AG04450 (cell line): ENCODE data around the gene ZNF687. TPM values are rescaled to one million over a fixed set of nuclear protein-coding genes. Genes with fewer than 3 reads are reported as not detected.

Experiments used
- CTCF ChIA-PET: fragments of 300-600, 350-600 bp; formaldehyde crosslinking; extraction: SDS; loops from one replicate; lab custom pipeline; 2022; ENCODE audit warnings: antibody characterized with exemption, inconsistent platforms; lab: Charles Lee
- POLR2A ChIA-PET: fragments of 350-600 bp; formaldehyde crosslinking; extraction: SDS; loops from one replicate; lab custom pipeline; 2021; ENCODE audit warnings: antibody characterized with exemption, inconsistent platforms; lab: Yijun Ruan, JAX
- DNase-seq: peaks from one replicate; pipeline ENCODE4 v3.0.0-alpha.2; 2011; ENCODE audit warnings: low read depth, low spot score
- H3K27ac ChIP-seq: one replicate; pipeline ENCODE4 v1.5.1; 2012; ENCODE audit warnings: low read depth, low read length, control low read depth
- H3K27me3 ChIP-seq: one replicate; pipeline ENCODE4 v1.6.0; 2012; ENCODE audit warnings: low read length; ENCODE audit not compliant: control insufficient read depth, insufficient read depth
- H3K4me3 ChIP-seq: 2 replicates; pipeline ENCODE4 v1.5.1; 2011; ENCODE audit warnings: mild to moderate bottlenecking, low read depth, low read length, control low read depth
- H3K9me3 ChIP-seq: 2 replicates; pipeline ENCODE4 v1.5.1; 2012; ENCODE audit warnings: low read length; ENCODE audit not compliant: control insufficient read depth, insufficient read depth
- polyA plus RNA-seq: library from polyadenylated mRNA; depleted of rRNA; stranded (reverse); fragments of >200 nt; gene quantifications from 2 replicates; pipeline ENCODE4 v1.2.3, GENCODE V29; 2011
- TF ChIP-seq, protein P1 (sequence below): IDR thresholded peaks from 2 replicates; pipeline ENCODE4 v1.5.1; 2011; ENCODE audit warnings: low read depth, low read length, control low read depth, inconsistent platforms

Gene ZNF687
- polyA plus RNA-seq, 1 experiment = 10.5 TPM

DNA sequence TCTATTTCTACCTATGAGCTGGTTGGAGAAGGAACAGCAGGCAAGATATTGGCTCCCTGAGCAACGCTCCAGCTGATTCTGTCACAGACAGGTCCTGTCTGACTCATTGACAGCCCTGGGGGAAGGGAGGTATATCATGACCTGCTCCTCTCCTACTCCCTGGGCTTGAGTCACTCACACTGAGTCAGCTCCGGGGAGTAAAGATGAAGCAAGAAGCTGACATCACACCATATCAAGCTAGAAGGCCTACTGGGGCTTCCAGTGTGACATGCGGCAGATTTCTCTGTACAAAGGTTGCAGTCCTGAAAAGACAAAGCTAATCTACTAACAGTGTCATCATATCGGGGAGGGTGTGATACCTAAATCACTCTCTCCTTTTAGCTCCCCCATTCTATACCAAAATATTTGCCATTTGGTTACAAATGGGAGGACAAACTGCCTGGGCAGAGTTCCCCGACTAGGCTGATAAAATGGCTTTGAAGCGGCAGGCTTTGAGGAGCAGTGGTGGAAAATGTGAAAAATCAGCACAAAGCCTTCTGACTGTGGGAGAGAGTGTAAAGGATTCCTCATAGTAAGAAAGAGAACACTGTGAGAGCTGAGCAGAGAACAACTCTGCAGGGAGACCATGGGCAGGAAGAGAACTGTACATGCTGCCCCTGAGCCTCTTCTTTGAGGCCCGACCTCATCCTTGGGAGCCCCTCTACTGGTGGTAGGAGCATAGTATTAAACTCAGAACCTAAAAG lies 29.7 kb downstream of the ZNF687 start:
- ChIA-PET POLR2A (interaction anchor here (0.7 to 3.0 kb wide), 9 partner anchors 11 to 253 kb away, joined by 3 to 45 read pairs (median 4); partner anchors contain the start of genes PI4KB, PSMB4, SELENBP1 and ZNF687), CTCF (interaction anchor here (0.7 to 16.2 kb wide), 3 partner anchors 11 to 60 kb away, joined by 3 to 427 read pairs (median 68); no protein-coding TSS in a partner anchor)
- Histone ChIP-seq H3K27me3 (no peaks in the 10 kb centered on the region), H3K4me3 (no peak overlapping the region), H3K27ac (peak overlapping the region; percentile 99), H3K9me3 (no peaks in the 10 kb centered on the region)
- peak; percentile 97 for DNase-seq
- TF ChIP-seq, protein P1, sequence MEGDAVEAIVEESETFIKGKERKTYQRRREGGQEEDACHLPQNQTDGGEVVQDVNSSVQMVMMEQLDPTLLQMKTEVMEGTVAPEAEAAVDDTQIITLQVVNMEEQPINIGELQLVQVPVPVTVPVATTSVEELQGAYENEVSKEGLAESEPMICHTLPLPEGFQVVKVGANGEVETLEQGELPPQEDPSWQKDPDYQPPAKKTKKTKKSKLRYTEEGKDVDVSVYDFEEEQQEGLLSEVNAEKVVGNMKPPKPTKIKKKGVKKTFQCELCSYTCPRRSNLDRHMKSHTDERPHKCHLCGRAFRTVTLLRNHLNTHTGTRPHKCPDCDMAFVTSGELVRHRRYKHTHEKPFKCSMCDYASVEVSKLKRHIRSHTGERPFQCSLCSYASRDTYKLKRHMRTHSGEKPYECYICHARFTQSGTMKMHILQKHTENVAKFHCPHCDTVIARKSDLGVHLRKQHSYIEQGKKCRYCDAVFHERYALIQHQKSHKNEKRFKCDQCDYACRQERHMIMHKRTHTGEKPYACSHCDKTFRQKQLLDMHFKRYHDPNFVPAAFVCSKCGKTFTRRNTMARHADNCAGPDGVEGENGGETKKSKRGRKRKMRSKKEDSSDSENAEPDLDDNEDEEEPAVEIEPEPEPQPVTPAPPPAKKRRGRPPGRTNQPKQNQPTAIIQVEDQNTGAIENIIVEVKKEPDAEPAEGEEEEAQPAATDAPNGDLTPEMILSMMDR = no peak

DNA sequence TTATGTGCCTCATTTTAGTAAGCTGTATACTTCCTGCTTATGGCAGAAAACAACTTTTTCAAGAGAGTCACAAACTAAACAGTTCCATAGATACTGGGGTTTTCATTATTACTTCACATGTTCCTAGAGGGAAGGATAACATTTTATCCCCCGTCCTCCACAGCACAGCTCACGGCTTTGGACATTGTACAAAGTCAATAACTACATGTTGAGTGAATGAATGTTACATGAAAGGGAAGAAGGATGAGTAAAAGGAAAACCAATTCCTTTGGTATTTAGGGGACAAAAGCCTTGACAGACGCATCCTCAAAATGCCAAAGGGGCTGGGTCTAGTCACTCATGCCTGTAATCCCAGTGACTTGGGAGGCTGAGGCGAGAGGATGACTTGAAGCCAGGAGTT lies 30.3 kb downstream of the ZNF687 start:
- POLR2A ChIA-PET = interaction anchor here (1.2 to 2.9 kb wide), 5 partner anchors 11 to 254 kb away, joined by 3 to 13 read pairs (median 5); partner anchors contain the start of genes PSMB4 and ZNF687
- no peak overlapping the region for H3K4me3 ChIP-seq
- CTCF ChIA-PET = interaction anchor here (0.9 to 16.2 kb wide), 3 partner anchors 11 to 27 kb away, joined by 3 to 427 read pairs (median 68); no protein-coding TSS in a partner anchor
- peak overlapping the region; percentile 99 for H3K27ac ChIP-seq
- no peak for DNase-seq
- TF ChIP-seq, protein P1 = no peak
- H3K9me3 ChIP-seq = no peaks in the 10 kb centered on the region
- H3K27me3 ChIP-seq = no peaks in the 10 kb centered on the region

DNA sequence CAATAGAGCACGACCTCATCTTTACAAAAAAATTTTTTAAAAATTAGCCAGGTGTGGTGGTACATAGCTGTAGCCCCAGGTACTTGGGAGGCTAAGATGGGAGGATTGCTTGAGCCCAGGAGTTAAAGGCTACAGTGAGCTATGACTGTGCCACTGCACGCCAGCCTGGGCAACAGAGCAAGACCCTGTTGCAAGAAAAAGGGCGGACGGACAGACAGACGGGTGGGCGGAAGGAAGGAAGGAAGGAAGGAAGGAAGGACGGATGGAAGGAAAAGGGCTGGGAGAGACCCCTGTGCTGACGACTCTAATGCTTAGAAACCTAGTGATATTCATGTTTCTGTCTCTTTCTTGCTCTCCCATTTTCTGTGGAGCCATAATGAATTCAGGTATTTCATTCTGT lies 30.7 kb downstream of the ZNF687 start:
- Histone ChIP-seq H3K27ac (peak overlapping the region; percentile 99), H3K9me3 (no peaks in the 10 kb centered on the region), H3K4me3 (no peak overlapping the region), H3K27me3 (no peaks in the 10 kb centered on the region)
- TF ChIP-seq, protein P1 = no peak
- CTCF ChIA-PET = interaction anchor here (0.9 to 16.2 kb wide), 3 partner anchors 12 to 27 kb away, joined by 3 to 427 read pairs (median 68); no protein-coding TSS in a partner anchor
- no peak for DNase-seq
- POLR2A ChIA-PET = interaction anchor here (0.6 to 2.2 kb wide), 5 partner anchors 9 to 254 kb away, joined by 3 to 9 read pairs (median 5); partner anchors contain the start of gene PSMB4

DNA sequence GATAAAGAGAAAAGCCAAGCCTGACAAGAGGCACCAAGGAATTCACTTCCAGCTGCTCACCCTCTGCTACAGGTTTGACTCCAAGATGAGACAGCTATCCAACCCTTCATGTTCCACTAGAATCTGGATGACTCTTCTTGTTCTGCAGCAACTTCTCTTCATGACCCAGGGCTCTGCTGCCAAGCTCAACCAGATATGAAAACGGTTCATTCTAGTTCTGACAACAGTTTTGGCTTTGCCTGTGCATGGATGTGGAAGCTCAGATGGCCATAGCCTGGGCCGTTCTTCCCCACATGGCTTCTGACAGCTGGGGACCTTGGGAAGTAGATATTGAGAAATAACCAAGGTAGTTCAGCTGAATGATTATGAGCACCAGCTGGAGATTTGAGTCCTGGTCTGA lies 31.4 kb downstream of the ZNF687 start:
- ChIA-PET CTCF (interaction anchor here (1.0 to 16.2 kb wide), 3 partner anchors 12 to 280 kb away, joined by 4 to 427 read pairs (median 68); no protein-coding TSS in a partner anchor), POLR2A (interaction anchor here (0.6 to 1.9 kb wide), 5 partner anchors 8 to 86 kb away, joined by 4 to 7 read pairs (median 5); partner anchors contain the start of gene PSMB4)
- no peaks in the 10 kb centered on the region for H3K9me3 ChIP-seq
- DNase-seq = no peak
- H3K27me3 ChIP-seq = no peaks in the 10 kb centered on the region
- H3K4me3 ChIP-seq = no peak overlapping the region
- peak overlapping the region; percentile 68 for H3K27ac ChIP-seq
- TF ChIP-seq, protein P1 = no peak
